GM18505 (cell line): ENCODE data around the gene TNP2.
"Not testable (repeated sequence)": the region's sequence is repeated elsewhere in the genome, so short reads cannot be mapped to it uniquely, and the experiment has no call there.

Experiments used
- ATAC-seq: cut with Tn5 transposase; IDR thresholded peaks from one replicate; pipeline ENCODE4 v1.9.1; 2021; ENCODE audit not compliant: unreplicated experiment
- POLR2A ChIP-seq: IDR thresholded peaks from 4 replicates; pipeline ENCODE4 v1.6.1; 2011; ENCODE audit warnings: borderline replicate concordance; ENCODE audit not compliant: insufficient read depth, insufficient read length; ENCODE audit errors: extremely low read depth

Gene TNP2

GRCh38 chr16:11296351-11296705 lies 27.2 kb upstream of the TNP2 start:
- no peak for TF ChIP-seq POLR2A
- ATAC-seq, result no peak

- ATAC-seq, result no peak
- no peak for TF ChIP-seq POLR2A
Observed at GRCh38 chr16:11295672-11296071, 26.5 kb upstream of the TNP2 start.

GRCh38 chr16:11292076-11292748 lies 23.1 kb upstream of the TNP2 start:
- no peak for ATAC-seq
- TF ChIP-seq POLR2A, result no peak

DNA sequence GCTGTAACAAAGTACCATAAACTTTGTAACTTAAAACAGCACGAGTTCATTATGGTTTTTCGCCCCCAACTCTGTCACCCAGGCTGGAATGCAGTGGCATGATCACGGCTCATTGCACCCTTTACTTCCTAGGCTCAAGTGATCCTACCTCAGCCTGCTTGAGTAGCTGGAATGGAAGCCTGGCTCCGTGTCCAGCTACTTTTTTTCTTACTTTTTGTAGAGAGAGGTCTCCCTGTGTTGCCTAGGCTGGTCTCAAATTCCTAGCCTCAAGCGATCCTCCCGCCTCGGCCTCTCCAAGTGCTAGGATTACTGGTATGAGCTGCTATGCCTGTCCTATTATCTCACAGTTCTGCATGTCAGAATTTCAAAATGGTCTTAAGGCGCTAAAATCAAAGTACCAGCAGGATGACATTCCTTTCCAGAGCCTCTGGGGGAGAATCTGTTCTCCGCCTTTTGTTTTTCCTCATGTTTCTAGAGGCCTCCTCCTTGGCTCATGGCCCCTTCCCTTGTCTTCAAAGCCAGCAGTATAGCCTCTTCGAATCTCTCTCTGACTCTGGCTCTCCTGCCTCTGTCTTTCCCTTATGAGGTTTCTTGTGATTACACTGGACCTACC lies 22.1 kb upstream of the TNP2 start:
- no peak for ATAC-seq
- TF ChIP-seq POLR2A, result no peak

DNA sequence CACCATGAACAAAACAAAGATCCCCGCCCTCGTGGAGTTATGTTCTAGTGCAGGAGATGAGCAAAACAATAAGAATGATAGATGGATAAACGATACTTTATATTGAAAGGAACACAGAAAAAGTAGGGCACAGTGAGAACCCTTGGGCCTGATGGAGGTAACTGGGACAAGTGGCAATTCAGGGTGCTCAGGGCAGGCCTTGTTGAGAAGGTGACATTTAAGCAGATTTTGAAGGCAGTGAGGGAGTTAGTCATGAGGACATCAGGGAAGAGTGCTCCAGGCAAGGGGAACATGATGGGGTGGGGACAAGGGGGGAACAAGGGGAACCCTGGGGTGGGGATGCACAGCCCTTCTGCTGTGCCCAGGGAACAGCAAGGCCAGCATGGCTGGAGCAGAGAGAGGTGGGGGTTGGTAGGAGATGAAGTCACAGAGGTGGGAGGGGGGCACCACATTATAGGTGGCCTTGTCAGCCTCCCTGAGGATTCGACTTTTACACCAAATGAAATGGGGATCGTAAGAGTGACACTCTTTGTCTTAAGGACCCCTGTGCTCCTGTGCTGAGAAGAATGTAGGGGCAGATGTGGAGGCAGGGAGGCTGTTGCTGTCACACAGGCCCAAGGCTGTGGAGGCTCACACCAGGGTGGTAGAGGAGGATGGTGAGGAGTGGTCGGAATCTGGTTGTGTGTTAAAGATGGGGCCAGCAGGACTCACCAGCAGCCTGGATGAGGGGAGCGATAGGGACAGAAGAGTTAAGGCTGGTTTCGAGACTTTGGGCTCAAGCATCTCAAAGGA lies 21.2 kb upstream of the TNP2 start:
- no peak for TF ChIP-seq POLR2A
- no peak for ATAC-seq

DNA sequence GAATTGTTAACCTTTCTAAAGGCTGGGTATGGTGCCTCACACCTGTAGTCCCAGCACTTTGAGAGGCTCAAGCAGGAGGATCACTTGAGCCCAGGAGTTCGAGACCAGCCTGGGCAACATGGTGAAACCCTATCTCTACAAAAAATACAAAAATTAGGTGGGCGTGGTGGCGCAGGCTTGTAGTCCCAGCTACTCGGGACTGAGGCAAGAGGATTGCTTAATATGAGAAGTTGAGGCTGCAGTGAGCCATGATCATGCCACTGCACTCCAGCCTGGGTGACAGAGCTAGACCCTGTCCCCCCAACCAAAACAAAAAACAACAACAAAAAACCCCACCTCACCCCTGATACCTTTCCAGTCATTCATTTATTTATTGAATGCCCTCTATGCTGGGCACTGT lies 20.6 kb upstream of the TNP2 start:
- not testable (repeated sequence) for ATAC-seq

- TF ChIP-seq POLR2A, result no peak
- ATAC-seq, result no peak
Observed at GRCh38 chr16:11289202-11289601, 20.1 kb upstream of the TNP2 start.

- no peak for ATAC-seq
- TF ChIP-seq POLR2A, result no peak
Observed at GRCh38 chr16:11285842-11286241, 16.7 kb upstream of the TNP2 start.

- no peak for TF ChIP-seq POLR2A
- ATAC-seq, result no peak
Observed at GRCh38 chr16:11283820-11284248, 14.7 kb upstream of the TNP2 start.

- ATAC-seq, result no peak
Observed at GRCh38 chr16:11280616-11281522, 11.7 kb upstream of the TNP2 start, which contains the start of gene PRM1. Gene PRM1 (minus strand): TSS chr16:11281330. CDS start chr16:11281238, 92 bp downstream.

GRCh38 chr16:11278681-11279628 lies 9.8 kb upstream of the TNP2 start:
- no peak for TF ChIP-seq POLR2A
- no peak for ATAC-seq

More at GRCh38 chr16:11280616-11281522, 11.7 kb upstream of the TNP2 start, which contains the start of gene PRM1:
- no peak for TF ChIP-seq POLR2A
